HCT116 (cell line): Measurements from ENCODE around the gene TMEM260.

ENCODE experiments used
- CEBPB ChIP-seq: IDR thresholded peaks from 2 replicates; pipeline ENCODE4 v1.6.1; 2012; ENCODE audit warnings: low read depth
- ELF1 ChIP-seq: IDR thresholded peaks from 2 replicates; pipeline ENCODE4 v1.6.1; 2012; ENCODE audit warnings: low read depth, borderline replicate concordance
- EZH2 ChIP-seq: fragments of 200-600 bp; sonication (generic); IDR thresholded peaks from 2 replicates; pipeline ENCODE4 v1.6.1; 2017; ENCODE audit warnings: antibody characterized with exemption, mixed run types
- POLR2AphosphoS5 ChIP-seq: IDR thresholded peaks from 2 replicates; pipeline ENCODE4 v1.6.1; 2011; ENCODE audit warnings: mild to moderate bottlenecking, low read depth, low read length, moderate library complexity
- ZNF274 ChIP-seq: fragments of 200-500 bp; sonication (Bioruptor generic); IDR thresholded peaks from 2 replicates; pipeline ENCODE4 v1.6.1; 2014; ENCODE audit warnings: mild to moderate bottlenecking, low read depth, low read length, inconsistent platforms
- TF ChIP-seq, protein P1 (sequence below), 3 experiments: fragments of 200-600 bp in 1 of 3; sonication (generic) in 1 of 3; IDR thresholded peaks in 2 of 3; conservative IDR thresholded peaks in 1 of 3; 2 replicates each; pipeline ENCODE4 v1.5.1; 2012 to 2017; ENCODE audit warnings: low read depth in 2 of 3, low read length in 2 of 3, antibody characterized with exemption in 1 of 3, borderline replicate concordance in 1 of 3, control low read depth in 1 of 3, mild to moderate bottlenecking in 1 of 3, mixed read lengths in 1 of 3, mixed run types in 1 of 3, moderate library complexity in 1 of 3; ENCODE audit not compliant: insufficient read depth in 1 of 3
- TF ChIP-seq, protein P2 (sequence below): IDR thresholded peaks from 2 replicates; pipeline ENCODE4 v1.6.1; 2012

DNA sequence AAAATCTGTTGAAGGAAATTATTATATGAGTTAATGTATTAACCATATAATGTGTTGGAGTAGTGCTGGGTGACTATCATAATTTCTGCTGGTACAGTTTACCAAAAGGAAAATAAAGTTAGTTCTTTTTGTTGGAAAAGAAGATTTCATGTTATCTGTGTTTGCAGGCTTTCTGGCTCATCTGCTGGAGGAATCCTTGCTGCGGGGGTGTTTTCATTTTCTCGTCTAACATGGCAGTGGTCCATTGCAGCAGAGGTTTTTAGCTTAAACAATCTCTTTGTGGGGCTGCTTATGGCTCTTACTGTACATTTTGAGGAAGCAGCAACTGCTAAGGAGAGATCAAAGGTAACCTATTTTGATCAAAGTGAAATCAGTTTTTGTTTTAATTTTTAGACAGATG, 24.1 kb downstream of the TMEM260 start:
- TF ChIP-seq CEBPB, result no peak
- TF ChIP-seq, protein P1, sequence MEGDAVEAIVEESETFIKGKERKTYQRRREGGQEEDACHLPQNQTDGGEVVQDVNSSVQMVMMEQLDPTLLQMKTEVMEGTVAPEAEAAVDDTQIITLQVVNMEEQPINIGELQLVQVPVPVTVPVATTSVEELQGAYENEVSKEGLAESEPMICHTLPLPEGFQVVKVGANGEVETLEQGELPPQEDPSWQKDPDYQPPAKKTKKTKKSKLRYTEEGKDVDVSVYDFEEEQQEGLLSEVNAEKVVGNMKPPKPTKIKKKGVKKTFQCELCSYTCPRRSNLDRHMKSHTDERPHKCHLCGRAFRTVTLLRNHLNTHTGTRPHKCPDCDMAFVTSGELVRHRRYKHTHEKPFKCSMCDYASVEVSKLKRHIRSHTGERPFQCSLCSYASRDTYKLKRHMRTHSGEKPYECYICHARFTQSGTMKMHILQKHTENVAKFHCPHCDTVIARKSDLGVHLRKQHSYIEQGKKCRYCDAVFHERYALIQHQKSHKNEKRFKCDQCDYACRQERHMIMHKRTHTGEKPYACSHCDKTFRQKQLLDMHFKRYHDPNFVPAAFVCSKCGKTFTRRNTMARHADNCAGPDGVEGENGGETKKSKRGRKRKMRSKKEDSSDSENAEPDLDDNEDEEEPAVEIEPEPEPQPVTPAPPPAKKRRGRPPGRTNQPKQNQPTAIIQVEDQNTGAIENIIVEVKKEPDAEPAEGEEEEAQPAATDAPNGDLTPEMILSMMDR (IDR thresholded peaks at IDR 0.05 in 2 of 3, conservative IDR thresholded peaks at IDR 0.05 in 1 of 3; ENCODE audit: borderline replicate concordance in 1 of 3, insufficient read depth in 1 of 3, low read depth in 2 of 3, low read length in 2 of 3), result no peak
- TF ChIP-seq EZH2, result no peak
- no peak for TF ChIP-seq ELF1
- TF ChIP-seq POLR2AphosphoS5, result no peak
- TF ChIP-seq, protein P2, sequence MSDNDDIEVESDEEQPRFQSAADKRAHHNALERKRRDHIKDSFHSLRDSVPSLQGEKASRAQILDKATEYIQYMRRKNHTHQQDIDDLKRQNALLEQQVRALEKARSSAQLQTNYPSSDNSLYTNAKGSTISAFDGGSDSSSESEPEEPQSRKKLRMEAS, result no peak
- TF ChIP-seq ZNF274, result no peak
